ENCODE data around the gene BMP4. TPM values are rescaled to one million over a fixed set of nuclear protein-coding genes. Genes with fewer than 3 reads are reported as not detected.

BMP4 gene
- 12.2 and 13.6 TPM in 2 replicates for total RNA-seq (2021)
- long read RNA-seq, transcript BMP4-201 (4 exons, 1,917 nt) = major isoform, 30 of 70 reads
- long read RNA-seq, transcript BMP4-206 (4 exons, 1,708 nt) = minor isoform, 13 of 70 reads
- long read RNA-seq, partial matches to known transcripts = 0 of 70 reads
- long read RNA-seq, other reads (novel, unspliced or antisense) = 19 of 70 reads

GRCh38 chr14:53956427-53957201, at the start of gene BMP4:
BMP4 (minus strand) TSS chr14:53956825; CDS start chr14:53952222, 4,603 bp downstream.
- no peak within 1 kb of the TSS for H4K5ac ChIP-seq (ENCODE audit: insufficient read length, low read depth, low read length)
- peak within 1 kb of the TSS; percentile 81 for H3K4me2 ChIP-seq (ENCODE audit: insufficient read depth, insufficient read length, low read length)
- Mint-ChIP-seq H3K9me3 (no peaks in the 10 kb centered on the region), H3K27me3 (ENCODE audit: low read depth) (peaks cover 88% of the 10 kb centered on the region), H3K27ac (peak within 1 kb of the TSS in 1 of 3 experiments; percentile 73; a peak in 1 of 7 replicates), H3K36me3 (ENCODE audit: insufficient read depth in 1 of 3, low read depth in 3 of 3) (peaks cover 0 to 5% (median 2%) of the 10 kb centered on the region in 3 experiments; a peak in 5 of 7 replicates), H3K4me1 (peaks cover 29 to 41% of the 10 kb centered on the region in 2 experiments), H3K4me3 (peak within 1 kb of the TSS; percentile 84 to 93)
- no peak within 1 kb of the TSS for H2AFZ ChIP-seq (ENCODE audit: low read length)
- no peak within 1 kb of the TSS for H2BK120ac ChIP-seq (ENCODE audit: low read depth, low read length, poor library complexity, severe bottlenecking)
- H2BK5ac ChIP-seq (ENCODE audit: insufficient read length, low read length) = no peak within 1 kb of the TSS
- H3T11ph ChIP-seq (ENCODE audit: low read length) = no peak within 1 kb of the TSS
- H3K27me3 ChIP-seq (ENCODE audit: insufficient read depth, low read length) = peaks cover 21% of the 10 kb centered on the region; the same call in 1 of the 2 replicates
- H3K4ac ChIP-seq (ENCODE audit: low read depth, low read length) = no peak within 1 kb of the TSS
- H3K9me3 ChIP-seq (ENCODE audit: control insufficient read depth, low read depth, low read length) = no peaks in the 10 kb centered on the region
- no peaks in the 10 kb centered on the region for H3K79me2 ChIP-seq (ENCODE audit: insufficient read depth, low read length)
- no peak within 1 kb of the TSS for H2BK12ac ChIP-seq (ENCODE audit: insufficient read length, low read depth, low read length)
- H3K56ac ChIP-seq (ENCODE audit: insufficient read length, low read depth, low read length) = no peak within 1 kb of the TSS
- no CpG with 5 or more reads among the region's 45 CpGs for WGBS (ENCODE audit: extremely low coverage, insufficient read length, low lambda C conversion rate)
- H4K20me1 ChIP-seq (ENCODE audit: control insufficient read depth, insufficient read depth, insufficient read length) = no peaks in the 10 kb centered on the region
- H3K23me2 ChIP-seq (ENCODE audit: insufficient read length, low read depth, low read length, poor library complexity, severe bottlenecking) = peaks cover 47% of the 10 kb centered on the region
- H3K18ac ChIP-seq (ENCODE audit: insufficient read length, low read depth, low read length) = no peak within 1 kb of the TSS
- H3K9ac ChIP-seq (ENCODE audit: extremely low read depth, insufficient read length, low read length) = no peak within 1 kb of the TSS
- H2AK5ac ChIP-seq (ENCODE audit: insufficient read length, low read length) = no peak within 1 kb of the TSS
- H3K4me1 ChIP-seq (ENCODE audit: insufficient read depth, low read length) = no peaks in the 10 kb centered on the region
- TF ChIP-seq CTCF (conservative IDR thresholded peaks at IDR 0.05) = peak; percentile 12; the same call in 1 of the 3 replicates
- no peak within 1 kb of the TSS for H3K14ac ChIP-seq (ENCODE audit: insufficient read depth, low read length)
- no peak within 1 kb of the TSS for H3K27ac ChIP-seq (ENCODE audit: insufficient read length, low read depth, low read length)
- H3K79me1 ChIP-seq (ENCODE audit: insufficient read depth, low read depth, low read length, poor library complexity, severe bottlenecking) = no peaks in the 10 kb centered on the region
- peak; percentile 95 for DNase-seq
- H2BK20ac ChIP-seq (ENCODE audit: low read depth, low read length, poor library complexity, severe bottlenecking) = no peak within 1 kb of the TSS
- H4K8ac ChIP-seq (replicated peaks; ENCODE audit: insufficient read length, low read depth, low read length) = no peak within 1 kb of the TSS
- H2BK15ac ChIP-seq (ENCODE audit: low read depth, low read length) = no peak within 1 kb of the TSS
- H3K23ac ChIP-seq (ENCODE audit: insufficient read length, low read depth, low read length) = no peak within 1 kb of the TSS
- no peak within 1 kb of the TSS for H4K91ac ChIP-seq (ENCODE audit: insufficient read length, low read depth, low read length)

All from H9 (cell line).